Lung (tissue), 12 donors: ENCODE data around the gene FSCN2. TPM values are rescaled to one million over a fixed set of nuclear protein-coding genes. Genes with fewer than 3 reads are reported as not detected.

Experiments used
- ATAC-seq: fragments of 200-7000 bp; cut with Tn5 transposase; one replicate; pipeline ENCODE4 v1.9.1; 2020; ENCODE audit warnings: moderate number of reproducible peaks; ENCODE audit not compliant: insufficient read depth, low FRiP score
- DNase-seq, 3 donors: peaks; one replicate each; pipeline ENCODE4 v3.0.0-alpha.2; 2013 to 2017
- H3K27ac ChIP-seq, 2 donors: one replicate each; pipeline ENCODE4 v1.5.1; 2013; ENCODE audit warnings: mild to moderate bottlenecking in 2 of 2, moderate library complexity in 2 of 2, control low read depth in 1 of 2, inconsistent platforms in 1 of 2, low read depth in 1 of 2, low read length in 1 of 2
- H3K27me3 ChIP-seq, 3 donors: one replicate each; pipeline ENCODE4 v1.5.1; 2013; ENCODE audit warnings: low read length in 2 of 3; ENCODE audit not compliant: control insufficient read depth in 3 of 3, insufficient read depth in 3 of 3
- H3K36me3 ChIP-seq, 4 donors: one replicate each; pipeline ENCODE4 v1.5.1; 2013; ENCODE audit warnings: low read length in 4 of 4, mild to moderate bottlenecking in 1 of 4, moderate library complexity in 1 of 4; ENCODE audit not compliant: control insufficient read depth in 4 of 4, insufficient read depth in 4 of 4
- H3K4me1 ChIP-seq, 5 donors: one replicate each; pipeline ENCODE4 v1.5.1; 2013; ENCODE audit warnings: low read length in 5 of 5, mild to moderate bottlenecking in 2 of 5, moderate library complexity in 1 of 5; ENCODE audit not compliant: control insufficient read depth in 5 of 5, insufficient read depth in 5 of 5
- H3K4me3 ChIP-seq: one replicate; pipeline ENCODE4 v1.5.1; 2013; ENCODE audit warnings: mild to moderate bottlenecking, control low read depth, moderate library complexity
- H3K9ac ChIP-seq, 2 donors: one replicate each; pipeline ENCODE4 v1.5.1; 2013; ENCODE audit warnings: low read length in 2 of 2, control low read depth in 1 of 2; ENCODE audit not compliant: insufficient read depth in 1 of 2
- H3K9me3 ChIP-seq, 4 donors: one replicate each; pipeline ENCODE4 v1.5.1; 2013; ENCODE audit warnings: low read length in 3 of 4, mild to moderate bottlenecking in 1 of 4, moderate library complexity in 1 of 4; ENCODE audit not compliant: control insufficient read depth in 4 of 4, insufficient read depth in 3 of 4
- WGBS, 2 donors: extraction: QIAGEN DNeasy Blood & Tissue Kit; methylation state at CpG; one replicate each; pipeline ENCODE4 v1.1.7; 2013; 5-methylcytosine and 5-hydroxymethylcytosine counted together
- polyA plus RNA-seq, 2 donors: library from polyadenylated mRNA; stranded (reverse); fragments of 200-250 nt; gene quantifications; one replicate each; pipeline ENCODE4 v1.2.1, GENCODE V29; 2013
- total RNA-seq, 2 donors: library from RNA; depleted of rRNA in 1 of 2; stranded (reverse); fragments of >200 nt in 1 of 2; gene quantifications; one replicate each; pipeline ENCODE4 v1.2.1, GENCODE V29; 2014 to 2021
- TF ChIP-seq, protein P1 (sequence below): IDR thresholded peaks from 2 replicates; pipeline ENCODE4 v1.5.1; 2012; ENCODE audit warnings: mild to moderate bottlenecking; ENCODE audit errors: control extremely low read depth, extremely low read depth
- donor health status: control.
- donor health status: control.
- donor health status: Bipolar disorder and iron deficiency.
- donor health status: healthy.
- donor health status: DM: yes; HTN: yes; CAD: no.

FSCN2 gene
- total and polyA plus RNA-seq, 4 donors, result 0.46 to 3.9 (median 1.9) TPM

DNA sequence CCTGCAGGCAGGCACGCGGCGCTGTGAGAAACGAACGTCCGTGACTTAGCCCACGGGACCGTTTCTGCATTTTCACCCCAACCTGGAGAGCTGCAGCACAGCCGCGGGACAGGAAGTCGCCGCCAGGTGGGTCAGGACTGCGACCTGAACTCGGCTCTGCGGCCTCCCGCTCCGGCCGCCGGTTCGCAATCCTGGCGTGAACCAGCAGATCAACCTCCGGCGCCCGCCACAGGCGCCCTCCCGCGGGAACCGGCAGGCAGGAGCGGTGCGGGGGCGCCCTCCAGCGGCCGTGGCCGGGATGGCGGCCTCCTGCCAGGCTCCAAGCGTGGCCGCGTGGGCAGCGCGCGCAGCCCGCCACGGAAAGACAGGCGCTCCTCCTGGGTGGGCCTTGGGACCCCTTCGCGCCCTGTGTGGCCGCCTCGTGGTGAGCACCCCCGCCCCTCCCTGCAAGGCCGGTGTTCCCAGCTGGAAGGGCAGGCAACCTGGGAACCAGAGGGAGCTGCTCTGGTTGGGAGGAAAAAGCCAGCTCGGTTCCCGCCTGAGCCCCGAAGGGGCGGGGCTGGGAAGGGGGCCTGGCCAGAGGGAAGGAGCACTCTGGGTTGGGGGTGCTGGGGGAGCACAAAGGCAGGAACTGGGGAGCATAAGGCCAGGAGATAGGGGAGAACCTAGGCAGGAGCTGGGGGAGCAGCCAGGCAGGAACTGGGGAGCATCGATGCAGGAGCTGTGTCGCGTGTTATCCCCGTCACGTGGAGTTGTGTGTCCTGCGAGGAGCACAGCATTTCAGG, 43.8 kb upstream of the FSCN2 start:
- H3K4me3 ChIP-seq, result no peak overlapping the region
- peaks cover 0 to 45% (median 15%) of the 10 kb centered on the region in 5 donors for H3K4me1 ChIP-seq
- 7 to 9% methylated on average over 54 to 60 of the region's 60 CpGs for WGBS, 2 donors
- no peak overlapping the region for H3K9ac ChIP-seq
- no peaks in the 10 kb centered on the region for H3K27me3 ChIP-seq
- TF ChIP-seq, protein P1, sequence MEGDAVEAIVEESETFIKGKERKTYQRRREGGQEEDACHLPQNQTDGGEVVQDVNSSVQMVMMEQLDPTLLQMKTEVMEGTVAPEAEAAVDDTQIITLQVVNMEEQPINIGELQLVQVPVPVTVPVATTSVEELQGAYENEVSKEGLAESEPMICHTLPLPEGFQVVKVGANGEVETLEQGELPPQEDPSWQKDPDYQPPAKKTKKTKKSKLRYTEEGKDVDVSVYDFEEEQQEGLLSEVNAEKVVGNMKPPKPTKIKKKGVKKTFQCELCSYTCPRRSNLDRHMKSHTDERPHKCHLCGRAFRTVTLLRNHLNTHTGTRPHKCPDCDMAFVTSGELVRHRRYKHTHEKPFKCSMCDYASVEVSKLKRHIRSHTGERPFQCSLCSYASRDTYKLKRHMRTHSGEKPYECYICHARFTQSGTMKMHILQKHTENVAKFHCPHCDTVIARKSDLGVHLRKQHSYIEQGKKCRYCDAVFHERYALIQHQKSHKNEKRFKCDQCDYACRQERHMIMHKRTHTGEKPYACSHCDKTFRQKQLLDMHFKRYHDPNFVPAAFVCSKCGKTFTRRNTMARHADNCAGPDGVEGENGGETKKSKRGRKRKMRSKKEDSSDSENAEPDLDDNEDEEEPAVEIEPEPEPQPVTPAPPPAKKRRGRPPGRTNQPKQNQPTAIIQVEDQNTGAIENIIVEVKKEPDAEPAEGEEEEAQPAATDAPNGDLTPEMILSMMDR, result peak; percentile 99
- DNase-seq (peak; percentile 85 to 91 (median 89)), ATAC-seq (peak; percentile 89)
- H3K9me3 ChIP-seq, result no peaks in the 10 kb centered on the region
- H3K36me3 ChIP-seq, result no peaks in the 10 kb centered on the region
- no peak overlapping the region for H3K27ac ChIP-seq

DNA sequence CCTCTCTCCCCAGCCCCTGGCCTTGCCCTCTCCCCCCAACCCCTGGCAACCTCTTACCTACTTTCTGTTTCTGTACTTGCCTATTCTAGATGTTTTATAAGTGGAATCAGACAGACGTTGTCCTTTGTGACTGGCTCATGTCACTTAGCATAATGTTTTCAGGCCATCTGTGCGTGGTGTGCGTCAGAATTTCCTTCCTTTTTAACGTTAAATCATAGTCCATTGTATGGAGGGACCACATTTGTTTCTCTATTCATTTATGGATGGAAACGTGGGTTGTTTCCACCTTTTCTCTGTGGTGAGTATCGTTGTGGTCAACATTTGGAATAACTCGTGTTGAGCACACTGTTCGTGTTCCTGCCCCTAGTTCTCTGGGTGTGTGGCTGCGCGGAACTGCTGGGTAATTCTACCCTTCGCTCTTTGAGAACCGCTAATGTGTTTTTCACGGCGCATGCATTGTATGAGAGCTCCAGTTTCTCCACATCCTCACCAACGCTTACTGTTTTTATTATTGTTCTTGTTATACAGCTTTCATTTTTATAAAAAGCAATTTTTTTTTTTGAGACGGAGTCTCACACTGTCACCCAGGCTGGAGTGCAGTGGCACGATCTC, 41.9 kb upstream of the FSCN2 start:
- DNase-seq (peak in 1 of 3 donors; percentile 45), ATAC-seq (no peak)
- TF ChIP-seq, protein P1, result no peak
- Histone ChIP-seq H3K36me3 (no peaks in the 10 kb centered on the region), H3K9ac (no peak overlapping the region), H3K4me1 (peaks cover 0 to 39% (median 12%) of the 10 kb centered on the region in 5 donors), H3K9me3 (no peaks in the 10 kb centered on the region), H3K27ac (no peak overlapping the region), H3K27me3 (no peaks in the 10 kb centered on the region), H3K4me3 (no peak overlapping the region)
- 51 to 66% methylated on average over 17 of the region's 17 CpGs for WGBS, 2 donors

DNA sequence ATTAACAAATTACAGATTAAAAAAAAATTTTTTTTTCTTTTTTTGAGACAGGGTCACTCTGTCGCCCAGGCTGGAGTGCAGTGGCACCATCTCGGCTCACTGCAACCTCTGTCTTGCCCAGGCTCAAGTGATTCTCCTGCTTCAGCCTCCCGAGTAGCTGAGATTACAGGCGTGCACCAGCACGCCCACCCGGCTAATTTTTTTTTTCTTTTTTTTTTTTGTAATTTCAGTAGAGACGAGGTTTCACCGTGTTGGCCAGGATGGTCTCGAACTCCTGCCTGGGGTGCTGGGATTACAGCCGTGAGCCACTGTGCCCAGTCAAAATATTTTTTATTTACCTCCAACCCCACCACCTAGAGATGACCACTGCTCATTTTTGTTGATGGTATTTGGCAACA, 41.1 kb upstream of the FSCN2 start:
- H3K9ac ChIP-seq, result no peak overlapping the region
- 77 to 82% methylated on average over 10 of the region's 10 CpGs for WGBS, 2 donors
- TF ChIP-seq, protein P1, result no peak

More for the DNA sequence above, 41.1 kb upstream of the FSCN2 start:
- DNase-seq (no peak), ATAC-seq (no peak)
- H3K27ac ChIP-seq, result no peak overlapping the region
- H3K4me3 ChIP-seq, result no peak overlapping the region
- H3K4me1 ChIP-seq, result peaks cover 0 to 33% (median 6%) of the 10 kb centered on the region in 5 donors
- no peaks in the 10 kb centered on the region for H3K9me3 ChIP-seq
- no peaks in the 10 kb centered on the region for H3K27me3 ChIP-seq
- H3K36me3 ChIP-seq, result no peaks in the 10 kb centered on the region
